NOMO-1 treated with dmso at 0.1 percent for 144 hours (cell line): Measurements from ENCODE around the gene KCTD5.
"Not testable (repeated sequence)": the region's sequence is repeated elsewhere in the genome, so short reads cannot be mapped to it uniquely, and the experiment has no call there.

Experiments
- DNase-seq: peaks from one replicate; lab custom pipeline; 2025; ENCODE audit not compliant: unreplicated experiment; lab: John Stamatoyannopoulos, UW

The KCTD5 gene

GRCh38 chr16:2682209-2683021 lies at the start of gene KCTD5:
Gene KCTD5, plus strand, starts transcription at chr16:2682523. Its CDS starts 26 bp downstream, at chr16:2682549.
- peak; percentile 94 for DNase-seq

- DNase-seq, result not testable (repeated sequence)
Observed at GRCh38 chr16:2639071-2639721, 43.1 kb upstream of the KCTD5 start.

GRCh38 chr16:2639722-2640072 lies 42.6 kb upstream of the KCTD5 start:
- DNase-seq, result not testable (repeated sequence)

- DNase-seq, result not testable (repeated sequence)
Observed at GRCh38 chr16:2642561-2642960, 39.8 kb upstream of the KCTD5 start.

GRCh38 chr16:2644754-2645453 lies 37.4 kb upstream of the KCTD5 start:
- DNase-seq, result not testable (repeated sequence)

GRCh38 chr16:2651268-2651871 lies 31.0 kb upstream of the KCTD5 start:
- DNase-seq, result not testable (repeated sequence)

GRCh38 chr16:2653915-2654314 lies 28.4 kb upstream of the KCTD5 start:
- not testable (repeated sequence) for DNase-seq

GRCh38 chr16:2654949-2655348 lies 27.4 kb upstream of the KCTD5 start:
- not testable (repeated sequence) for DNase-seq

GRCh38 chr16:2656985-2657384 lies 25.3 kb upstream of the KCTD5 start:
- DNase-seq, result no peak

GRCh38 chr16:2657803-2658202 lies 24.5 kb upstream of the KCTD5 start:
- DNase-seq, result not testable (repeated sequence)

- not testable (repeated sequence) for DNase-seq
Observed at GRCh38 chr16:2659560-2659959, 22.8 kb upstream of the KCTD5 start.

- DNase-seq, result not testable (repeated sequence)
Observed at GRCh38 chr16:2660014-2660662, 22.2 kb upstream of the KCTD5 start.

- not testable (repeated sequence) for DNase-seq
Observed at GRCh38 chr16:2660755-2661373, 21.5 kb upstream of the KCTD5 start.

- DNase-seq, result peak; percentile 58
Observed at GRCh38 chr16:2663553-2664546, 18.5 kb upstream of the KCTD5 start.

GRCh38 chr16:2664574-2664982 lies 17.7 kb upstream of the KCTD5 start:
- no peak for DNase-seq

- DNase-seq, result not testable (repeated sequence)
Observed at GRCh38 chr16:2666671-2667070, 15.7 kb upstream of the KCTD5 start.

GRCh38 chr16:2669587-2669986 lies 12.7 kb upstream of the KCTD5 start:
- not testable (repeated sequence) for DNase-seq

GRCh38 chr16:2670017-2670416 lies 12.3 kb upstream of the KCTD5 start:
- DNase-seq, result not testable (repeated sequence)

- DNase-seq, result not testable (repeated sequence)
Observed at GRCh38 chr16:2671193-2671592, 11.1 kb upstream of the KCTD5 start.
